A549 (cell line): Measurements from ENCODE around the gene FER1L5.

Source experiments
- CBX8 ChIP-seq: fragments of 200-600 bp; sonication (generic); IDR thresholded peaks from 2 replicates; pipeline ENCODE4 v1.6.1; 2016
- CHD2 ChIP-seq: fragments of 150-350 bp; IDR thresholded peaks from 2 replicates; pipeline ENCODE4 v1.6.1; 2014; ENCODE audit warnings: low read length; ENCODE audit not compliant: partially characterized antibody
- EP300 ChIP-seq, 2 experiments: fragments of >200 bp; sonication (Bioruptor Twin); formaldehyde crosslinking; IDR thresholded peaks; 2 replicates in 1 of 2; 3 replicates in 1 of 2; pipeline ENCODE4 v1.6.1; 2016 to 2017
- FOXS1 ChIP-seq: fragments of 250-450 bp; sonication (Bioruptor Pico); IDR thresholded peaks from 2 replicates; pipeline ENCODE4 v1.5.0; 2020; ENCODE audit warnings: mild to moderate bottlenecking, moderate library complexity
- KDM1A ChIP-seq: fragments of 200-600 bp; sonication (generic); IDR thresholded peaks from 2 replicates; pipeline ENCODE4 v1.6.1; 2016; ENCODE audit warnings: low read depth, mild to moderate bottlenecking
- MAZ ChIP-seq: fragments of 150-350 bp; IDR thresholded peaks from 2 replicates; pipeline ENCODE4 v1.6.1; 2014; ENCODE audit warnings: antibody characterized with exemption, low read depth, low read length, borderline replicate concordance
- RFX5 ChIP-seq: fragments of 450-650 bp; IDR thresholded peaks from 2 replicates; pipeline ENCODE4 v1.7.1; 2014; ENCODE audit warnings: antibody characterized with exemption, mild to moderate bottlenecking, moderate library complexity
- RNF2 ChIP-seq: fragments of 200-600 bp; sonication (generic); IDR thresholded peaks from 2 replicates; pipeline ENCODE4 v1.6.1; 2016; ENCODE audit warnings: low read depth, mild to moderate bottlenecking, antibody characterized with exemption, moderate library complexity, borderline replicate concordance
- TF ChIP-seq, protein P1 (sequence below): fragments of 450-650 bp; IDR thresholded peaks from 2 replicates; pipeline ENCODE4 v1.6.1; 2014; ENCODE audit warnings: antibody characterized with exemption
- TF ChIP-seq, protein P2 (sequence below): fragments of >200 bp; sonication (Bioruptor Twin); formaldehyde crosslinking; IDR thresholded peaks from 3 replicates; pipeline ENCODE4 v1.5.1; 2016
- TF ChIP-seq, protein P3 (sequence below): IDR thresholded peaks from 2 replicates; pipeline ENCODE4 v1.6.1; 2012

DNA sequence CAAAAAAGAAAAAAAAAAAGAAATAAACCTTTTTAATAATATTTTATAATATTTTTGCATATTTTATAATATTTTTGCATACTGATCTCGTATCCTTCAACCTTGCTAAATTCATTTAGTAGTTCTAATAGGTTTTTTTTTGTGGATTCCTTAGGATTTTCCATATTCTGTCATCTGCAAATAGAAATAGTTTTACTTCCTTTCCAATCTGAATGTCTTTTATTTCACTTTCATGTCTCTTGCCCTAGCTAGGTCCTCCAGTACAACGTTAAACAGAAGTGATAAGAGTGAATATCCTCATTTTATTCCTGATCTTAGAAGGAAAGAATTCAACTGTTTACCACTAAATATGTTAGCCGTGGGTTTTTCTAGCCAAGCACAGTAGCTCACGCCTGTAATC, 83.6 kb downstream of the FER1L5 start:
- TF ChIP-seq KDM1A (no peak), RNF2 (no peak), CHD2 (no peak), FOXS1 (CRISPR knock-in tag) (no peak), EP300 (IDR thresholded peaks at IDR 0.05) (no peak), MAZ (no peak), RFX5 (no peak), CBX8 (no peak)
- TF ChIP-seq, protein P1, sequence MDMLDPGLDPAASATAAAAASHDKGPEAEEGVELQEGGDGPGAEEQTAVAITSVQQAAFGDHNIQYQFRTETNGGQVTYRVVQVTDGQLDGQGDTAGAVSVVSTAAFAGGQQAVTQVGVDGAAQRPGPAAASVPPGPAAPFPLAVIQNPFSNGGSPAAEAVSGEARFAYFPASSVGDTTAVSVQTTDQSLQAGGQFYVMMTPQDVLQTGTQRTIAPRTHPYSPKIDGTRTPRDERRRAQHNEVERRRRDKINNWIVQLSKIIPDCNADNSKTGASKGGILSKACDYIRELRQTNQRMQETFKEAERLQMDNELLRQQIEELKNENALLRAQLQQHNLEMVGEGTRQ, result no peak
- TF ChIP-seq, protein P2, sequence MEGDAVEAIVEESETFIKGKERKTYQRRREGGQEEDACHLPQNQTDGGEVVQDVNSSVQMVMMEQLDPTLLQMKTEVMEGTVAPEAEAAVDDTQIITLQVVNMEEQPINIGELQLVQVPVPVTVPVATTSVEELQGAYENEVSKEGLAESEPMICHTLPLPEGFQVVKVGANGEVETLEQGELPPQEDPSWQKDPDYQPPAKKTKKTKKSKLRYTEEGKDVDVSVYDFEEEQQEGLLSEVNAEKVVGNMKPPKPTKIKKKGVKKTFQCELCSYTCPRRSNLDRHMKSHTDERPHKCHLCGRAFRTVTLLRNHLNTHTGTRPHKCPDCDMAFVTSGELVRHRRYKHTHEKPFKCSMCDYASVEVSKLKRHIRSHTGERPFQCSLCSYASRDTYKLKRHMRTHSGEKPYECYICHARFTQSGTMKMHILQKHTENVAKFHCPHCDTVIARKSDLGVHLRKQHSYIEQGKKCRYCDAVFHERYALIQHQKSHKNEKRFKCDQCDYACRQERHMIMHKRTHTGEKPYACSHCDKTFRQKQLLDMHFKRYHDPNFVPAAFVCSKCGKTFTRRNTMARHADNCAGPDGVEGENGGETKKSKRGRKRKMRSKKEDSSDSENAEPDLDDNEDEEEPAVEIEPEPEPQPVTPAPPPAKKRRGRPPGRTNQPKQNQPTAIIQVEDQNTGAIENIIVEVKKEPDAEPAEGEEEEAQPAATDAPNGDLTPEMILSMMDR, result no peak
- TF ChIP-seq, protein P3, sequence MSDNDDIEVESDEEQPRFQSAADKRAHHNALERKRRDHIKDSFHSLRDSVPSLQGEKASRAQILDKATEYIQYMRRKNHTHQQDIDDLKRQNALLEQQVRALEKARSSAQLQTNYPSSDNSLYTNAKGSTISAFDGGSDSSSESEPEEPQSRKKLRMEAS, result no peak
